ENCODE measurements around the gene ZMAT5.

ZMAT5 gene

DNA sequence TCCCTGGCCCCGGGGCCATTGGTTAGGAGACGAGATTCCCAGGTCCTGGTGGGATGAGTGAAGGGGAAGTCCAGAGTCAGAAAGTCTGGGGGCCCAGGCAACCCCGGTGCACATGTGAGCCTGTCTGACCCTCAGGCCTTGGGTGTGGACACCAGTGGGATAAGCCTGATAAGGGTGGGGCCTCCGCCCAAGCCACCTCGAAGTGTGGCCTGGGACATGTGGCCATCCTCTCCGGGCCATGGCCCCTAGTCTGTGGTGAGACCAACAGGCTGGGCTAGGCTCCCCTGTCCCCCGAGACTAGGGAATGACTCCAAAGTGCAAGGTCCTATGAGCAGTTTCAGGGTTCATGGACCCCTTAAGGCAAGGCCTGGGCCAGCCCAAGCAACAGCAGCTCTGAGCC lies 40.7 kb downstream of the ZMAT5 start:
- Histone ChIP-seq H3K9me3 (ENCODE audit: low read length) (no peaks in the 10 kb centered on the region), H3K27me3 (ENCODE audit: insufficient read depth, low read length) (peaks cover 15% of the 10 kb centered on the region; the same call in 1 of the 2 replicates), H3K4me2 (ENCODE audit: low read length) (no peak overlapping the region), H3K9me2 (ENCODE audit: low read depth, low read length) (no peaks in the 10 kb centered on the region), H3F3A (ENCODE audit: insufficient read depth, low read length) (no peaks in the 10 kb centered on the region), H4K20me1 (ENCODE audit: insufficient read depth, low read length) (no peaks in the 10 kb centered on the region), H3K9ac (ENCODE audit: low read length) (no peak overlapping the region), H3K4me3 (ENCODE audit: low read depth, low read length, poor library complexity, severe bottlenecking) (no peak overlapping the region), H2AFZ (ENCODE audit: low read length) (no peak overlapping the region), H3K79me2 (ENCODE audit: insufficient read depth, low read length) (no peaks in the 10 kb centered on the region), H3K36me3 (ENCODE audit: insufficient read depth, low read length) (no peaks in the 10 kb centered on the region), H3K4me1 (ENCODE audit: insufficient read depth, low read length, severe bottlenecking) (no peaks in the 10 kb centered on the region), H3K27ac (ENCODE audit: low read depth, low read length, poor library complexity, severe bottlenecking) (no peak overlapping the region)
- TF ChIP-seq EZH2 (IDR thresholded peaks at IDR 0.05; ENCODE audit: borderline replicate concordance, low read length): no peak
- TF ChIP-seq, protein P1, sequence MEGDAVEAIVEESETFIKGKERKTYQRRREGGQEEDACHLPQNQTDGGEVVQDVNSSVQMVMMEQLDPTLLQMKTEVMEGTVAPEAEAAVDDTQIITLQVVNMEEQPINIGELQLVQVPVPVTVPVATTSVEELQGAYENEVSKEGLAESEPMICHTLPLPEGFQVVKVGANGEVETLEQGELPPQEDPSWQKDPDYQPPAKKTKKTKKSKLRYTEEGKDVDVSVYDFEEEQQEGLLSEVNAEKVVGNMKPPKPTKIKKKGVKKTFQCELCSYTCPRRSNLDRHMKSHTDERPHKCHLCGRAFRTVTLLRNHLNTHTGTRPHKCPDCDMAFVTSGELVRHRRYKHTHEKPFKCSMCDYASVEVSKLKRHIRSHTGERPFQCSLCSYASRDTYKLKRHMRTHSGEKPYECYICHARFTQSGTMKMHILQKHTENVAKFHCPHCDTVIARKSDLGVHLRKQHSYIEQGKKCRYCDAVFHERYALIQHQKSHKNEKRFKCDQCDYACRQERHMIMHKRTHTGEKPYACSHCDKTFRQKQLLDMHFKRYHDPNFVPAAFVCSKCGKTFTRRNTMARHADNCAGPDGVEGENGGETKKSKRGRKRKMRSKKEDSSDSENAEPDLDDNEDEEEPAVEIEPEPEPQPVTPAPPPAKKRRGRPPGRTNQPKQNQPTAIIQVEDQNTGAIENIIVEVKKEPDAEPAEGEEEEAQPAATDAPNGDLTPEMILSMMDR (IDR thresholded peaks at IDR 0.05; ENCODE audit: low read length): no peak

DNA sequence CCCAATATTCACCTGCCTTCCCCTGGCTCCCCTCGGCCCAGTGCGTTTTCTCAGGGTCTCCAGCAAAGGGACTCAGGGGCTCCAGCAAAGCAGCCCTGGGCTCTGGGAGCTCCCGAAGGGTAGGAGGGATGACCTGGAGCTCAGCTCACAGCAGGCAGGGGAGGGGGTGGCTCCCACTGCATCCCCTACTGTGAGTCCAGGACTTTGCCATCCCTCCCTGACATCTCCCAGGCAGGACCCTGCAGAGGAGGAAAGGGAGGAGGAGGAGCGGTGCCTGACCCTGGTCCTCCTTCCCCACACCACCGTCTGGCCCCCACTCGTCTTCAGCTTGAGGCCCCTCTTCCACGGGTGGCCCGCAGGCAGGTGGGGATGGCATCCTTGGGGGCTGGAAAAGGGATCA lies 42.0 kb downstream of the ZMAT5 start:
- peaks cover 15% of the 10 kb centered on the region; the same call in 1 of the 2 replicates for H3K27me3 ChIP-seq (ENCODE audit: insufficient read depth, low read length)
- no peak overlapping the region for H3K9ac ChIP-seq (ENCODE audit: low read length)
- no peaks in the 10 kb centered on the region for H3F3A ChIP-seq (ENCODE audit: insufficient read depth, low read length)
- no peaks in the 10 kb centered on the region for H3K9me2 ChIP-seq (ENCODE audit: low read depth, low read length)
- no peaks in the 10 kb centered on the region for H3K79me2 ChIP-seq (ENCODE audit: insufficient read depth, low read length)
- no peaks in the 10 kb centered on the region for H3K9me3 ChIP-seq (ENCODE audit: low read length)
- H2AFZ ChIP-seq (ENCODE audit: low read length): no peak overlapping the region
- TF ChIP-seq EZH2 (IDR thresholded peaks at IDR 0.05; ENCODE audit: borderline replicate concordance, low read length): no peak
- TF ChIP-seq, protein P1 (IDR thresholded peaks at IDR 0.05; ENCODE audit: low read length): no peak
- no peak overlapping the region for H3K27ac ChIP-seq (ENCODE audit: low read depth, low read length, poor library complexity, severe bottlenecking)
- H3K36me3 ChIP-seq (ENCODE audit: insufficient read depth, low read length): no peaks in the 10 kb centered on the region
- no peaks in the 10 kb centered on the region for H4K20me1 ChIP-seq (ENCODE audit: insufficient read depth, low read length)
- no peak overlapping the region for H3K4me2 ChIP-seq (ENCODE audit: low read length)
- no peak overlapping the region for H3K4me3 ChIP-seq (ENCODE audit: low read depth, low read length, poor library complexity, severe bottlenecking)
- no peaks in the 10 kb centered on the region for H3K4me1 ChIP-seq (ENCODE audit: insufficient read depth, low read length, severe bottlenecking)

DNA sequence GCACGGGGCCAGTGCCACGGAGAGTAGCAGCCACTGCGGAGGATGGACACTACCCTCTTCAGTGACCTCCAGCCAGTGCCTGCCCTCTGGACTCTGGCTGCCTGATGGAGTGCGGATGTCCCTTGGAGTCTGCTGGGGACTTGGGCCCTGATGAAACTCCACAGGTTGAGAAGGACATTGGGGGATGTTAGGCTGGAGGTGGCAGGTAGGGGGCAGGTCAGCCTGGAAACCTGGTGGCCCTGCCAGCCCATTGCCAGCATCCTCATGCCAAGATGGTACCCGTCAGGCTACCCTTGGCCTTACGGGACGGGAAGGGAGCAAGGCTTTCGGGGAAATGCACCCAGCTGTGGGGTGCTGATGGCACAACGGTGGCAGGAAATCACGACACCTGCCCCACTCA lies 43.0 kb downstream of the ZMAT5 start:
- Histone ChIP-seq H3K4me1 (ENCODE audit: insufficient read depth, low read length, severe bottlenecking) (no peaks in the 10 kb centered on the region), H4K20me1 (ENCODE audit: insufficient read depth, low read length) (no peaks in the 10 kb centered on the region), H3K79me2 (ENCODE audit: insufficient read depth, low read length) (no peaks in the 10 kb centered on the region), H2AFZ (ENCODE audit: low read length) (no peak overlapping the region), H3K27me3 (ENCODE audit: insufficient read depth, low read length) (peaks cover 19% of the 10 kb centered on the region; the same call in 1 of the 2 replicates), H3K4me2 (ENCODE audit: low read length) (no peak overlapping the region), H3K9me2 (ENCODE audit: low read depth, low read length) (no peaks in the 10 kb centered on the region), H3K4me3 (ENCODE audit: low read depth, low read length, poor library complexity, severe bottlenecking) (no peak overlapping the region), H3K36me3 (ENCODE audit: insufficient read depth, low read length) (no peaks in the 10 kb centered on the region), H3F3A (ENCODE audit: insufficient read depth, low read length) (no peaks in the 10 kb centered on the region), H3K27ac (ENCODE audit: low read depth, low read length, poor library complexity, severe bottlenecking) (no peak overlapping the region), H3K9ac (ENCODE audit: low read length) (no peak overlapping the region), H3K9me3 (ENCODE audit: low read length) (no peaks in the 10 kb centered on the region)
- TF ChIP-seq, protein P1 (IDR thresholded peaks at IDR 0.05; ENCODE audit: low read length): no peak
- TF ChIP-seq EZH2 (IDR thresholded peaks at IDR 0.05; ENCODE audit: borderline replicate concordance, low read length): no peak

Measured in OCI-LY1 (cell line).